Trophoblast cell (in vitro differentiated cells and primary cell): ENCODE measurements around the gene TBXAS1.

Source experiments
- DNase-seq, 2 donors: peaks; one replicate each; pipeline ENCODE4 v3.0.0-alpha.2; 2016
- H2AFZ ChIP-seq: 2 replicates; pipeline ENCODE4 v1.6.1; 2013; ENCODE audit warnings: low read length, moderate library complexity, mild to moderate bottlenecking; ENCODE audit not compliant: insufficient read depth, poor library complexity
- H2AK5ac ChIP-seq: 2 replicates; pipeline ENCODE4 v1.6.1; 2013; ENCODE audit warnings: mild to moderate bottlenecking, low read length
- H2BK120ac ChIP-seq: 2 replicates; pipeline ENCODE4 v1.6.1; 2013; ENCODE audit warnings: low read length, mild to moderate bottlenecking, moderate library complexity; ENCODE audit not compliant: insufficient read depth, poor library complexity
- H2BK12ac ChIP-seq: 2 replicates; pipeline ENCODE4 v1.6.1; 2013; ENCODE audit warnings: mild to moderate bottlenecking, low read length, moderate library complexity
- H2BK5ac ChIP-seq: 2 replicates; pipeline ENCODE4 v1.6.1; 2013; ENCODE audit warnings: low read length, low read depth, moderate library complexity, mild to moderate bottlenecking; ENCODE audit not compliant: poor library complexity
- H3K14ac ChIP-seq: 2 replicates; pipeline ENCODE4 v1.6.1; 2013; ENCODE audit warnings: mild to moderate bottlenecking, low read length
- H3K18ac ChIP-seq: 2 replicates; pipeline ENCODE4 v1.6.1; 2013; ENCODE audit warnings: mild to moderate bottlenecking, low read length
- H3K23ac ChIP-seq: 2 replicates; pipeline ENCODE4 v1.6.1; 2013; ENCODE audit warnings: low read length
- H3K27ac ChIP-seq: 2 replicates; pipeline ENCODE4 v1.5.1; 2013; ENCODE audit warnings: low read depth, mild to moderate bottlenecking, inconsistent platforms, low read length, moderate library complexity
- H3K27me3 ChIP-seq: 2 replicates; pipeline ENCODE4 v1.6.1; 2013; ENCODE audit warnings: inconsistent platforms, mild to moderate bottlenecking, low read length, moderate library complexity; ENCODE audit not compliant: insufficient read depth
- H3K36me3 ChIP-seq, 2 experiments: 1 replicate in 1 of 2; 2 replicates in 1 of 2; pipeline ENCODE4 v1.6.1; 2013; ENCODE audit warnings: low read length in 2 of 2, mild to moderate bottlenecking in 2 of 2, moderate library complexity in 1 of 2; ENCODE audit not compliant: insufficient read depth in 2 of 2, control insufficient read depth in 1 of 2
- H3K4ac ChIP-seq: 2 replicates; pipeline ENCODE4 v1.6.1; 2013; ENCODE audit warnings: low read depth, mild to moderate bottlenecking, low read length, moderate library complexity
- H3K4me1 ChIP-seq, 2 experiments: 1 replicate in 1 of 2; 2 replicates in 1 of 2; pipeline ENCODE4 v1.6.1; 2013; ENCODE audit warnings: low read length in 2 of 2, mild to moderate bottlenecking in 2 of 2, moderate library complexity in 1 of 2; ENCODE audit not compliant: insufficient read depth in 2 of 2, control insufficient read depth in 1 of 2
- H3K4me2 ChIP-seq: 2 replicates; pipeline ENCODE4 v1.6.1; 2013; ENCODE audit warnings: inconsistent platforms, mild to moderate bottlenecking, low read length, moderate library complexity
- H3K4me3 ChIP-seq: 2 replicates; pipeline ENCODE4 v1.5.1; 2013; ENCODE audit warnings: mild to moderate bottlenecking, low read depth, low read length, inconsistent platforms
- H3K79me1 ChIP-seq: one replicate; pipeline ENCODE4 v1.6.1; 2013; ENCODE audit warnings: low read length
- H3K79me2 ChIP-seq: 2 replicates; pipeline ENCODE4 v1.6.1; 2013; ENCODE audit warnings: low read length, mild to moderate bottlenecking; ENCODE audit not compliant: control insufficient read depth, insufficient read depth, poor library complexity
- H3K9ac ChIP-seq: 2 replicates; pipeline ENCODE4 v1.6.1; 2013; ENCODE audit warnings: mild to moderate bottlenecking, low read length
- H3K9me3 ChIP-seq: 2 replicates; pipeline ENCODE4 v1.6.1; 2013; ENCODE audit warnings: low read depth, mild to moderate bottlenecking, control low read depth, inconsistent platforms, low read length; ENCODE audit not compliant: insufficient read depth
- H4K12ac ChIP-seq: 2 replicates; pipeline ENCODE4 v1.6.1; 2013; ENCODE audit warnings: low read depth, mild to moderate bottlenecking, low read length, moderate library complexity
- H4K8ac ChIP-seq: 2 replicates; pipeline ENCODE4 v1.6.1; 2013; ENCODE audit warnings: low read depth, mild to moderate bottlenecking, low read length, moderate library complexity
- H4K91ac ChIP-seq: one replicate; pipeline ENCODE4 v1.6.1; 2013; ENCODE audit warnings: low read depth, mild to moderate bottlenecking, low read length, moderate library complexity
- WGBS: extraction: QIAGEN DNeasy Blood & Tissue Kit; methylation state at CpG from one replicate; pipeline ENCODE4 v1.1.7; 2013; ENCODE audit warnings: missing lambda C conversion rate; ENCODE audit not compliant: insufficient read length, insufficient coverage; ENCODE audit errors: extremely low coverage; 5-methylcytosine and 5-hydroxymethylcytosine counted together

TBXAS1 gene

GRCh38 chr7:140045697-140046096, 216.6 kb downstream of the TBXAS1 start:
- no peak overlapping the region for H4K12ac ChIP-seq
- no peak overlapping the region for H3K4me3 ChIP-seq
- no peak overlapping the region for H3K9ac ChIP-seq
- H3K9me3 ChIP-seq, result no peaks in the 10 kb centered on the region
- no peak overlapping the region for H2AK5ac ChIP-seq
- no peak overlapping the region for H2BK120ac ChIP-seq
- H3K36me3 ChIP-seq, result no peaks in the 10 kb centered on the region
- H3K79me2 ChIP-seq, result no peaks in the 10 kb centered on the region
- no peaks in the 10 kb centered on the region for H3K79me1 ChIP-seq
- WGBS, result no CpG with 5 or more reads among the region's 6 CpGs
- DNase-seq, result no peak
- H4K8ac ChIP-seq, result no peak overlapping the region
- H2AFZ ChIP-seq, result no peak overlapping the region
- H3K14ac ChIP-seq, result no peak overlapping the region
- no peak overlapping the region for H2BK12ac ChIP-seq
- H3K23ac ChIP-seq, result no peak overlapping the region
- no peak overlapping the region for H3K4ac ChIP-seq
- H3K27me3 ChIP-seq, result no peaks in the 10 kb centered on the region
- H3K27ac ChIP-seq, result no peak overlapping the region
- H3K18ac ChIP-seq, result no peak overlapping the region
- no peak overlapping the region for H3K4me2 ChIP-seq
- no peak overlapping the region for H4K91ac ChIP-seq
- no peak overlapping the region for H2BK5ac ChIP-seq
- H3K4me1 ChIP-seq, result no peaks in the 10 kb centered on the region

DNA sequence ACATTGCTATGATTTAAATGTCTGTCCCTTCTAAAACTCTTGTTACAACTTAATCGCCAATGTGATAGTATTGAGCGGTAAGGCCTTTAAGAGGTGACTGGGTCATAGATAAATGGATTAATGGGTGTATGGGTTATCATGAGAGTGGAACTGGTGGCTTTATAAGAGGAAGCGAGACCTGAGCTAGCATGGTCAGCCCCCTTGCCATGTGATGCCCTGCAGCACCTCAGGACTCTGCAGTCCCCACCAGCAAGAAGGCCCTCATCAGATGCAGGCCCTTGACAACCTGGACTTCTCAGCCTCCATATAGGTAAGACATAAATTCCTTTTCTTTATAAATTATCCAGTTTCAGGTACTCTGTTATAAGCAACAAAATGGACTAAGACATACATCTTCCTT, 218.1 kb downstream of the TBXAS1 start:
- Histone ChIP-seq H3K36me3 (no peaks in the 10 kb centered on the region), H3K9me3 (no peaks in the 10 kb centered on the region), H2BK5ac (no peak overlapping the region), H3K4ac (no peak overlapping the region), H3K23ac (no peak overlapping the region), H2BK120ac (no peak overlapping the region), H3K79me1 (no peaks in the 10 kb centered on the region), H4K8ac (no peak overlapping the region), H2AFZ (no peak overlapping the region), H3K9ac (no peak overlapping the region), H2AK5ac (no peak overlapping the region), H3K27me3 (no peaks in the 10 kb centered on the region), H3K14ac (no peak overlapping the region), H4K91ac (no peak overlapping the region), H3K4me2 (no peak overlapping the region), H2BK12ac (no peak overlapping the region), H3K27ac (no peak overlapping the region), H3K4me1 (no peaks in the 10 kb centered on the region), H4K12ac (no peak overlapping the region), H3K4me3 (no peak overlapping the region), H3K79me2 (no peaks in the 10 kb centered on the region), H3K18ac (no peak overlapping the region)
- DNase-seq, result no peak
- WGBS, result no CpG with 5 or more reads among the region's 3 CpGs

- Histone ChIP-seq H3K9ac (no peak overlapping the region), H2AFZ (no peak overlapping the region), H3K18ac (no peak overlapping the region), H3K23ac (no peak overlapping the region), H3K79me2 (no peaks in the 10 kb centered on the region), H3K4ac (no peak overlapping the region), H2BK120ac (no peak overlapping the region), H3K27ac (no peak overlapping the region), H2AK5ac (no peak overlapping the region), H2BK12ac (no peak overlapping the region), H3K4me2 (no peak overlapping the region), H3K27me3 (no peaks in the 10 kb centered on the region), H3K9me3 (no peaks in the 10 kb centered on the region), H2BK5ac (no peak overlapping the region), H3K14ac (no peak overlapping the region), H3K36me3 (no peaks in the 10 kb centered on the region), H4K12ac (no peak overlapping the region), H3K4me3 (no peak overlapping the region), H3K79me1 (no peaks in the 10 kb centered on the region), H4K8ac (no peak overlapping the region), H4K91ac (no peak overlapping the region), H3K4me1 (no peaks in the 10 kb centered on the region)
- DNase-seq, result no peak
- no CpG with 5 or more reads among the region's 4 CpGs for WGBS
Observed at GRCh38 chr7:140048138-140048537, 219.1 kb downstream of the TBXAS1 start.

DNA sequence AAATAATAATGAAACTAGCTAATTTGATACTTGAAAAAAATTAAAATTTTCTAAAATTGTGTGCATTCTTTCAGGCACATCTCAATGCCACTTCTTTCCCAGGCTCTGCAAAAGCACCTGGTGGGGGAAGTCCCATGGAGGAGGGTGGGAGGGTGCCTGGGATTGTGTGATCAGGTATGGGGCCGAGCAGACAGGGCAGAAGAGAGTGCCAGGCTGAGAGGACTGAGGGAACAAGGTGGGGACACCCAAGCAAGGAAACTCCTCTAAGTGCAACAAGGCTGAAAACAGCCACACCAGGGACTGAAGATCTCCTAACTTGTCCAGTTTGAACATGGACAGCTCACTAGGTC, 219.9 kb downstream of the TBXAS1 start:
- Histone ChIP-seq H3K4me1 (no peaks in the 10 kb centered on the region), H2BK12ac (no peak overlapping the region), H3K79me2 (no peaks in the 10 kb centered on the region), H3K14ac (no peak overlapping the region), H2BK5ac (no peak overlapping the region), H3K18ac (no peak overlapping the region), H3K4ac (no peak overlapping the region), H3K79me1 (no peaks in the 10 kb centered on the region), H3K27me3 (no peaks in the 10 kb centered on the region), H3K4me2 (no peak overlapping the region), H2BK120ac (no peak overlapping the region), H4K91ac (no peak overlapping the region), H4K8ac (no peak overlapping the region), H4K12ac (no peak overlapping the region), H3K9me3 (no peaks in the 10 kb centered on the region), H3K23ac (no peak overlapping the region), H3K9ac (no peak overlapping the region), H3K27ac (no peak overlapping the region), H2AK5ac (no peak overlapping the region), H2AFZ (no peak overlapping the region), H3K36me3 (no peaks in the 10 kb centered on the region), H3K4me3 (no peak overlapping the region)
- WGBS, result no CpG with 5 or more reads among the region's 1 CpG
- no peak for DNase-seq
